H1 (cell line): ENCODE measurements around the gene SCGB3A1. TPM values are rescaled to one million over a fixed set of nuclear protein-coding genes. Genes with fewer than 3 reads are reported as not detected.

Experiments used
- ATF3 ChIP-seq: IDR thresholded peaks from 2 replicates; pipeline ENCODE4 v1.6.1; 2011; ENCODE audit warnings: low read depth, mild to moderate bottlenecking, low read length; ENCODE audit not compliant: insufficient read depth
- BACH1 ChIP-seq: IDR thresholded peaks from 2 replicates; pipeline ENCODE4 v1.6.1; 2012; ENCODE audit warnings: low read length, improper control_type of control experiment
- CHD2 ChIP-seq: IDR thresholded peaks from 2 replicates; pipeline ENCODE4 v1.6.1; 2012; ENCODE audit warnings: low read length, improper control_type of control experiment
- E2F6 ChIP-seq: IDR thresholded peaks from 2 replicates; pipeline ENCODE4 v1.6.1; 2012; ENCODE audit warnings: inconsistent platforms
- GTF2F1 ChIP-seq: IDR thresholded peaks from 2 replicates; pipeline ENCODE4 v1.6.1; 2012; ENCODE audit warnings: low read depth, low read length, improper control_type of control experiment, borderline replicate concordance
- POLR2A ChIP-seq, 2 experiments: IDR thresholded peaks; 1 replicate in 1 of 2; 2 replicates in 1 of 2; pipeline ENCODE4 v1.6.1; 2011; ENCODE audit warnings: low read depth in 2 of 2, low read length in 2 of 2, mild to moderate bottlenecking in 2 of 2; ENCODE audit errors: control extremely low read depth in 1 of 2
- SUZ12 ChIP-seq: fragments of 200-600 bp; sonication (generic); IDR thresholded peaks from 2 replicates; pipeline ENCODE4 v1.6.1; 2012; ENCODE audit warnings: mild to moderate bottlenecking, inconsistent platforms, low read length, moderate library complexity, mixed read lengths
- polyA plus RNA-seq, 7 experiments: library from polyadenylated mRNA; depleted of rRNA in 3 of 7; stranded (reverse) in 5 of 7; unstranded in 2 of 7; fragments of >200 nt in 5 of 7; fragments of 200-250 nt in 2 of 7; gene quantifications; 1 replicate in 5 of 7; 2 replicates in 1 of 7; 4 replicates in 1 of 7; pipeline versions ENCODE4 v1.2.1 to v1.2.3, GENCODE V29; 2011 to 2013; ENCODE audit warnings: missing spikeins in 2 of 7, mixed read lengths in 2 of 7
- total RNA-seq: library from RNA; stranded (reverse); fragmentation: NEBNext Ultra II Directional; extraction: Animal tissue kit (Norgen Biotek cat#: 25700); gene quantifications from 2 replicates; pipeline ENCODE4 v1.2.1, GENCODE V29; 2021
- TF ChIP-seq, protein P1 (sequence below): IDR thresholded peaks from 2 replicates; pipeline ENCODE4 v1.6.1; 2011; ENCODE audit warnings: low read length, improper control_type of control experiment

SCGB3A1 gene
- total and polyA plus RNA-seq, 2 of the 8 experiments (the other 6 are each of a cell fraction or from before 2014, with no cell fraction given) = 0.20 TPM; not detected in 1

GRCh38 chr5:180623411-180623834 lies 32.1 kb upstream of the SCGB3A1 start (continued):
- no peak for TF ChIP-seq ATF3
- no peak for TF ChIP-seq POLR2A (IDR thresholded peaks at IDR 0.05; ENCODE audit: control extremely low read depth in 1 of 2, low read depth in 2 of 2, low read length in 2 of 2)
- no peak for TF ChIP-seq SUZ12
- no peak for TF ChIP-seq CHD2
- TF ChIP-seq E2F6 = no peak
- no peak for TF ChIP-seq BACH1
- no peak for TF ChIP-seq GTF2F1
- TF ChIP-seq, protein P1, sequence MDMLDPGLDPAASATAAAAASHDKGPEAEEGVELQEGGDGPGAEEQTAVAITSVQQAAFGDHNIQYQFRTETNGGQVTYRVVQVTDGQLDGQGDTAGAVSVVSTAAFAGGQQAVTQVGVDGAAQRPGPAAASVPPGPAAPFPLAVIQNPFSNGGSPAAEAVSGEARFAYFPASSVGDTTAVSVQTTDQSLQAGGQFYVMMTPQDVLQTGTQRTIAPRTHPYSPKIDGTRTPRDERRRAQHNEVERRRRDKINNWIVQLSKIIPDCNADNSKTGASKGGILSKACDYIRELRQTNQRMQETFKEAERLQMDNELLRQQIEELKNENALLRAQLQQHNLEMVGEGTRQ = no peak
